ENCODE data around the gene ACOT13. TPM values are rescaled to one million over a fixed set of nuclear protein-coding genes. Genes with fewer than 3 reads are reported as not detected.
A peak's percentile ranks its signal among the peaks of the same experiment; 100 is the strongest.
"Not testable (repeated sequence)": the region's sequence is repeated elsewhere in the genome, so short reads cannot be mapped to it uniquely, and the experiment has no call there.

Gene ACOT13
- 27.0 and 27.4 TPM in 2 replicates for total RNA-seq

- peaks cover 20% of the 10 kb centered on the region for H3K9me3 Mint-ChIP-seq
- H3K27ac Mint-ChIP-seq, result peak within 1 kb of the TSS; percentile 99
- DNase-seq (ENCODE audit: low spot score), result peak; percentile 97
- intact Hi-C loops (cut with micrococcal nuclease), result loop anchor here (1.0 to 2.0 kb wide), 6 partner anchors 21 to 172 kb away; partner anchors contain the start of genes ALDH5A1 and KIAA0319
- no peaks in the 10 kb centered on the region for H3K27me3 Mint-ChIP-seq (ENCODE audit: insufficient read depth)
- peak within 1 kb of the TSS; percentile 92 for H3K4me3 Mint-ChIP-seq
- H3K36me3 Mint-ChIP-seq (ENCODE audit: low read depth), result peaks cover 36% of the 10 kb centered on the region
- H3K4me1 Mint-ChIP-seq (ENCODE audit: low read depth), result peaks cover 61% of the 10 kb centered on the region
Observed at GRCh38 chr6:24666641-24667377, at the start of gene ACOT13, which contains the start of gene TDP2. ACOT13 (plus strand) TSS chr6:24667077; CDS start chr6:24667264, 187 bp downstream. TDP2 (minus strand) TSS chr6:24666899; CDS start chr6:24666862, 37 bp downstream.

- no peak for DNase-seq (ENCODE audit: low spot score)
- Mint-ChIP-seq H3K27me3 (ENCODE audit: insufficient read depth) (peaks cover 4% of the 10 kb centered on the region), H3K4me3 (no peak overlapping the region), H3K27ac (no peak overlapping the region), H3K9me3 (no peaks in the 10 kb centered on the region), H3K36me3 (ENCODE audit: low read depth) (no peaks in the 10 kb centered on the region), H3K4me1 (ENCODE audit: low read depth) (no peaks in the 10 kb centered on the region)
- intact Hi-C loops (cut with micrococcal nuclease), result no loop called here
Observed at GRCh38 chr6:24619661-24620060, 47.2 kb upstream of the ACOT13 start.

GRCh38 chr6:24620637-24621036 lies 46.2 kb upstream of the ACOT13 start:
- Mint-ChIP-seq H3K27me3 (ENCODE audit: insufficient read depth) (peaks cover 2% of the 10 kb centered on the region), H3K36me3 (ENCODE audit: low read depth) (no peaks in the 10 kb centered on the region), H3K4me3 (no peak overlapping the region), H3K27ac (no peak overlapping the region), H3K9me3 (no peaks in the 10 kb centered on the region), H3K4me1 (ENCODE audit: low read depth) (no peaks in the 10 kb centered on the region)
- intact Hi-C loops (cut with micrococcal nuclease), result no loop called here
- DNase-seq (ENCODE audit: low spot score), result no peak

GRCh38 chr6:24621626-24622289 lies 45.1 kb upstream of the ACOT13 start:
- no peak for DNase-seq (ENCODE audit: low spot score)
- H3K27me3 Mint-ChIP-seq (ENCODE audit: insufficient read depth), result no peaks in the 10 kb centered on the region
- no peaks in the 10 kb centered on the region for H3K36me3 Mint-ChIP-seq (ENCODE audit: low read depth)
- H3K9me3 Mint-ChIP-seq, result no peaks in the 10 kb centered on the region
- no peak overlapping the region for H3K27ac Mint-ChIP-seq
- intact Hi-C loops (cut with micrococcal nuclease), result no loop called here
- H3K4me3 Mint-ChIP-seq, result no peak overlapping the region
- no peaks in the 10 kb centered on the region for H3K4me1 Mint-ChIP-seq (ENCODE audit: low read depth)

GRCh38 chr6:24630856-24631505 lies 35.9 kb upstream of the ACOT13 start:
- Mint-ChIP-seq H3K27ac (no peak overlapping the region), H3K9me3 (no peaks in the 10 kb centered on the region), H3K4me3 (no peak overlapping the region), H3K4me1 (ENCODE audit: low read depth) (no peaks in the 10 kb centered on the region), H3K36me3 (ENCODE audit: low read depth) (no peaks in the 10 kb centered on the region), H3K27me3 (ENCODE audit: insufficient read depth) (peaks cover 26% of the 10 kb centered on the region)
- intact Hi-C loops (cut with micrococcal nuclease), result no loop called here
- no peak for DNase-seq (ENCODE audit: low spot score)

- H3K4me3 Mint-ChIP-seq, result no peak overlapping the region
- no peak for DNase-seq (ENCODE audit: low spot score)
- intact Hi-C loops (cut with micrococcal nuclease), result no loop called here
- peaks cover 26% of the 10 kb centered on the region for H3K27me3 Mint-ChIP-seq (ENCODE audit: insufficient read depth)
- no peaks in the 10 kb centered on the region for H3K9me3 Mint-ChIP-seq
- H3K27ac Mint-ChIP-seq, result no peak overlapping the region
- no peaks in the 10 kb centered on the region for H3K4me1 Mint-ChIP-seq (ENCODE audit: low read depth)
- no peaks in the 10 kb centered on the region for H3K36me3 Mint-ChIP-seq (ENCODE audit: low read depth)
Observed at GRCh38 chr6:24631671-24632070, 35.2 kb upstream of the ACOT13 start.

- Mint-ChIP-seq H3K9me3 (no peaks in the 10 kb centered on the region), H3K27ac (no peak overlapping the region), H3K36me3 (ENCODE audit: low read depth) (no peaks in the 10 kb centered on the region), H3K27me3 (ENCODE audit: insufficient read depth) (peaks cover 21% of the 10 kb centered on the region), H3K4me3 (no peak overlapping the region), H3K4me1 (ENCODE audit: low read depth) (no peaks in the 10 kb centered on the region)
- intact Hi-C loops (cut with micrococcal nuclease), result no loop called here
- no peak for DNase-seq (ENCODE audit: low spot score)
Observed at GRCh38 chr6:24632573-24632972, 34.3 kb upstream of the ACOT13 start.

GRCh38 chr6:24636681-24637080 lies 30.2 kb upstream of the ACOT13 start:
- H3K36me3 Mint-ChIP-seq (ENCODE audit: low read depth), result no peaks in the 10 kb centered on the region
- H3K4me1 Mint-ChIP-seq (ENCODE audit: low read depth), result peaks cover 6% of the 10 kb centered on the region
- DNase-seq (ENCODE audit: low spot score), result no peak
- no peak overlapping the region for H3K4me3 Mint-ChIP-seq
- H3K27me3 Mint-ChIP-seq (ENCODE audit: insufficient read depth), result peaks cover 30% of the 10 kb centered on the region
- peaks cover 9% of the 10 kb centered on the region for H3K9me3 Mint-ChIP-seq
- intact Hi-C loops (cut with micrococcal nuclease), result no loop called here
- no peak overlapping the region for H3K27ac Mint-ChIP-seq

GRCh38 chr6:24640166-24640565 lies 26.7 kb upstream of the ACOT13 start:
- intact Hi-C loops (cut with micrococcal nuclease), result no loop called here
- peaks cover 9% of the 10 kb centered on the region for H3K9me3 Mint-ChIP-seq
- DNase-seq (ENCODE audit: low spot score), result no peak
- no peak overlapping the region for H3K27ac Mint-ChIP-seq
- peaks cover 32% of the 10 kb centered on the region for H3K27me3 Mint-ChIP-seq (ENCODE audit: insufficient read depth)
- H3K4me3 Mint-ChIP-seq, result no peak overlapping the region
- no peaks in the 10 kb centered on the region for H3K36me3 Mint-ChIP-seq (ENCODE audit: low read depth)
- H3K4me1 Mint-ChIP-seq (ENCODE audit: low read depth), result peaks cover 9% of the 10 kb centered on the region

- DNase-seq (ENCODE audit: low spot score); H3K9me3 Mint-ChIP-seq; H3K36me3 Mint-ChIP-seq (ENCODE audit: low read depth); H3K4me3 Mint-ChIP-seq; H3K27ac Mint-ChIP-seq; intact Hi-C loops (cut with micrococcal nuclease): not testable (repeated sequence)
- Mint-ChIP-seq H3K27me3 (ENCODE audit: insufficient read depth) (peaks cover 36% of the 10 kb centered on the region), H3K4me1 (ENCODE audit: low read depth) (peaks cover 13% of the 10 kb centered on the region)
Observed at GRCh38 chr6:24640631-24641030, 26.2 kb upstream of the ACOT13 start.

- Mint-ChIP-seq H3K9me3 (peaks cover 9% of the 10 kb centered on the region), H3K27ac (no peak overlapping the region), H3K36me3 (ENCODE audit: low read depth) (no peaks in the 10 kb centered on the region), H3K4me1 (ENCODE audit: low read depth) (peaks cover 24% of the 10 kb centered on the region), H3K4me3 (no peak overlapping the region), H3K27me3 (ENCODE audit: insufficient read depth) (peaks cover 36% of the 10 kb centered on the region)
- intact Hi-C loops (cut with micrococcal nuclease), result no loop called here
- no peak for DNase-seq (ENCODE audit: low spot score)
Observed at GRCh38 chr6:24642061-24642460, 24.8 kb upstream of the ACOT13 start.

- Mint-ChIP-seq H3K27ac (no peak overlapping the region), H3K36me3 (ENCODE audit: low read depth) (no peaks in the 10 kb centered on the region), H3K4me3 (no peak overlapping the region), H3K27me3 (ENCODE audit: insufficient read depth) (peaks cover 34% of the 10 kb centered on the region), H3K9me3 (peaks cover 7% of the 10 kb centered on the region), H3K4me1 (ENCODE audit: low read depth) (peaks cover 18% of the 10 kb centered on the region)
- intact Hi-C loops (cut with micrococcal nuclease), result no loop called here
- DNase-seq (ENCODE audit: low spot score), result no peak
Observed at GRCh38 chr6:24643920-24644319, 23.0 kb upstream of the ACOT13 start.

GRCh38 chr6:24644377-24644776 lies 22.5 kb upstream of the ACOT13 start:
- H3K9me3 Mint-ChIP-seq, result peaks cover 3% of the 10 kb centered on the region
- H3K4me3 Mint-ChIP-seq, result no peak overlapping the region
- peaks cover 34% of the 10 kb centered on the region for H3K27me3 Mint-ChIP-seq (ENCODE audit: insufficient read depth)
- DNase-seq (ENCODE audit: low spot score), result no peak
- no peak overlapping the region for H3K27ac Mint-ChIP-seq
- no peaks in the 10 kb centered on the region for H3K36me3 Mint-ChIP-seq (ENCODE audit: low read depth)
- intact Hi-C loops (cut with micrococcal nuclease), result no loop called here
- peaks cover 18% of the 10 kb centered on the region for H3K4me1 Mint-ChIP-seq (ENCODE audit: low read depth)

All from activated T-helper 1 cell treated with anti-CD3 and anti-CD28 coated beads, Interleukin-12 subunit alpha, Interleukin-12 subunit beta, Interleukin-2, Interleukin-4 antibody, amounts not matched to agents 30 ng/mL and 10 ng/mL and 1 ng/mL, durations not matched to agents 14 hours and 24 hours and 36 hours (primary cell).